GM15510 (cell line): ENCODE measurements around the gene PBX2.

Experiments used
- POLR2A ChIP-seq: IDR thresholded peaks from 3 replicates; pipeline ENCODE4 v1.6.1; 2011; ENCODE audit warnings: borderline replicate concordance; ENCODE audit not compliant: insufficient read length; ENCODE audit errors: extremely low read depth

Gene PBX2, protein sequence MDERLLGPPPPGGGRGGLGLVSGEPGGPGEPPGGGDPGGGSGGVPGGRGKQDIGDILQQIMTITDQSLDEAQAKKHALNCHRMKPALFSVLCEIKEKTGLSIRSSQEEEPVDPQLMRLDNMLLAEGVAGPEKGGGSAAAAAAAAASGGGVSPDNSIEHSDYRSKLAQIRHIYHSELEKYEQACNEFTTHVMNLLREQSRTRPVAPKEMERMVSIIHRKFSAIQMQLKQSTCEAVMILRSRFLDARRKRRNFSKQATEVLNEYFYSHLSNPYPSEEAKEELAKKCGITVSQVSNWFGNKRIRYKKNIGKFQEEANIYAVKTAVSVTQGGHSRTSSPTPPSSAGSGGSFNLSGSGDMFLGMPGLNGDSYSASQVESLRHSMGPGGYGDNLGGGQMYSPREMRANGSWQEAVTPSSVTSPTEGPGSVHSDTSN

DNA sequence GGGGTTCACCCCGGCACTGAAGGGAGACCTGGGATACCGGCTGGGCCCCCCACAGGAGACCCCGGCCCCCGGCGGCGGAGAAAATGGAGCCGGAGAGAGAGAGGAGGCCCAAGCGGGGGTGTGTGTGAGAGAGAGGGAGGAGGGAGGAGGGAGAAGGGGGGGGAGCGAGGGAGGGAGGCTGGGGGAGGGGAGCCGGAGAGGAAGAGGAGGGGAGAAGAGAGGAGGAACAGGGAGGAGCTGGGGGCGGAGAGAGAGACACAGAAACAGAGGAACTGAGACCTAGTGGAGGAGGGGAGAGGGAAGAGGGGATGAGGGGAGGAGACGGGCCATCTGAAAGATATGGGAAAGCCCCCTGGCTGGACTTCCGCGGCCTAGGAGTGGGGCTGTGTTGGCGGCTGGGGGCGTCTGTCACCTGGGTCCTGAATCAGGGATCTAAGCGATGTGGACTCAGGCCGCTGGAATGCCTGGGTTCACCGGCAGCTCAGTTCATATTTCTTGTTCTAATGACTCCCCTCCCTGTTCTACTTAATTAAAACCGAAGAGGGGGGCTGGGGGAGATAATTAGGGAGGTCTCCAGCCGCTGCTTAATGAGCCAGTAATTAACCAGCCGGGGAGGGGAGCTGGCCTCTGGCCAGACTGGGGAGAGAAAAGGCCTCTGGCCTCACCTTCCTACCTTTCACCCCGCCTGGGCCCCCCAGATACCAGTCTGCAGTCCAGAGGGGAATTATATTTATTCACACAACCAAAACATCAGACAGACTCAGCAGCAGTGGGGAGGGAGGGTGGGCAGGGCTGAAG lies at the start of gene PBX2:
TSS of gene PBX2 (minus strand) at position 149 of the 798 bp plus-strand sequence. CDS start 287 bp downstream, outside the sequence.
- peak; percentile 68 for TF ChIP-seq POLR2A

DNA sequence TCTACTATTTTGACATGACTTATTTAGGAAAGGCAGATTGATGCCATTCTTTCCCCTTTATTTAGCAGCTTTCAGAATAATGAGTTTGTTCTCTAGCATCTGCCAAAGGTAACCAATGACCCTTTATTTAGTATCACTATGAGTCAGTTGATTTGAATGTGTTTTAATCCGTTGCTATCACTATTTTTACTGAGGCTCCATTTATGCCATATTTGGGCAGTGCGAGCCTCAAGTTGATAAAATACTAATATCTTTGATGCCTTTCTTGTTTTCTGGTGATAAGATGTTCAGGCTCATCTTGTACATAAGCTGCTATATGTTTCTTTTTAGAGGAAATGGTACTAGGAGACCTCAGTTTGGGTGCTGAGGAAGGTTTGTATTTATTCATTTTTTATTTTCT lies 49.5 kb upstream of the PBX2 start:
- TF ChIP-seq POLR2A, result no peak

DNA sequence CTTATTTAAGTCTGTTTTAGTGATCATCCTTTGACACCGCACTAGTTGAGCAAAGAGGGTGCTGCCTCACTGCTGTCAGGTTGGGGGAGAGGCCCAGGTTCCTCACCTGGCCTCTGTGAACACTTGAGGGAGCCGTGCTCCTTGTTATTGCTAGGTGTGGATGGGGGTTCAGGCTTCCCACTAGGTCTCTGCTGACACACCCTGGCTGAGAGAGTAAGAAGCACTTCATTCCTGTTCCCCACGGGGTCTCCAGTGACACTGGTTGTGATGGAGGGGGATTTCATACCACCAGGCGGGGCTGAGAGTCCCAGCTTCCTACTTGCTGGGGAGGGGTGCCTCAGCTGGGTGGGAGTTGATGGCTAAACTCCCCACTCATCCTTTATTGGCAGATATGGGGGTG lies 44.9 kb upstream of the PBX2 start:
- TF ChIP-seq POLR2A, result no peak

DNA sequence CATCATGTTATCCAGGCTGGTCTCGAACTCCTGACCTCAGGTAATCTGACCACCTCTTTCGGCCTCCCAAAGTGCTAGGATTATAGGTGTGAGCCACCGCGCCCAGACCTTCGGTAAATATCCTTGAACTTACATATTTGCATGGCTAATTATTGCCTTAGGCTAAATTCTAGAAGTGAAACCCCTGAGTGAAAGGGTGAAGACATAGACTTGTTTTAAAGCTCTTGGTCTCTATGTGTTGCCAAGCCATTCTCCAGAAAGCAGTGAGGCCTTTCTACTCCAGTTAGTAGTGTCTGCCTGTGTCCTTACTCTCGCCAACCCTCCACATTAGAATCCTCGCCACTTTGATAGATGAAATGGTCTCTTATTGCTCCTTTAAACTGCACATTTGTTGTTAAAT lies 36.4 kb upstream of the PBX2 start:
- TF ChIP-seq POLR2A, result no peak

DNA sequence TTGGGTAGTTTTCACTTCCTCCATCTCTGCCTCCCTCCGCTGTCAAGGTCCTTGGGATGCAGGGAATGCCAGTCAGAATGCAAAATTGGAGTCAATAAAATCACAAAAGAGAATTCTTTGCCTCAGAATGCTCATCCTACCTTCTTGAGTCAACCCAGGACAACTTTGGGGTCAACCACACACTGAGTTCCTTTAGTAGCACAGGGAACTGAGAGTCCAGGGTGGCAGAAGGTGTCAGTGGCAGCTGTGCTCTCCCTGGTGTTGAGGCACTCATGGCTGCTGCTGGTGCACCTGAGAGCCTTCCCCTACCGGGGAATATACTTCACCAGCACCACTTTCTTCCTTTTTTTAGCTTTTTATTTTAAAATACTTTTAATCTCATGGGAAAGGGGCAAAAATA lies 34.7 kb upstream of the PBX2 start:
- no peak for TF ChIP-seq POLR2A

DNA sequence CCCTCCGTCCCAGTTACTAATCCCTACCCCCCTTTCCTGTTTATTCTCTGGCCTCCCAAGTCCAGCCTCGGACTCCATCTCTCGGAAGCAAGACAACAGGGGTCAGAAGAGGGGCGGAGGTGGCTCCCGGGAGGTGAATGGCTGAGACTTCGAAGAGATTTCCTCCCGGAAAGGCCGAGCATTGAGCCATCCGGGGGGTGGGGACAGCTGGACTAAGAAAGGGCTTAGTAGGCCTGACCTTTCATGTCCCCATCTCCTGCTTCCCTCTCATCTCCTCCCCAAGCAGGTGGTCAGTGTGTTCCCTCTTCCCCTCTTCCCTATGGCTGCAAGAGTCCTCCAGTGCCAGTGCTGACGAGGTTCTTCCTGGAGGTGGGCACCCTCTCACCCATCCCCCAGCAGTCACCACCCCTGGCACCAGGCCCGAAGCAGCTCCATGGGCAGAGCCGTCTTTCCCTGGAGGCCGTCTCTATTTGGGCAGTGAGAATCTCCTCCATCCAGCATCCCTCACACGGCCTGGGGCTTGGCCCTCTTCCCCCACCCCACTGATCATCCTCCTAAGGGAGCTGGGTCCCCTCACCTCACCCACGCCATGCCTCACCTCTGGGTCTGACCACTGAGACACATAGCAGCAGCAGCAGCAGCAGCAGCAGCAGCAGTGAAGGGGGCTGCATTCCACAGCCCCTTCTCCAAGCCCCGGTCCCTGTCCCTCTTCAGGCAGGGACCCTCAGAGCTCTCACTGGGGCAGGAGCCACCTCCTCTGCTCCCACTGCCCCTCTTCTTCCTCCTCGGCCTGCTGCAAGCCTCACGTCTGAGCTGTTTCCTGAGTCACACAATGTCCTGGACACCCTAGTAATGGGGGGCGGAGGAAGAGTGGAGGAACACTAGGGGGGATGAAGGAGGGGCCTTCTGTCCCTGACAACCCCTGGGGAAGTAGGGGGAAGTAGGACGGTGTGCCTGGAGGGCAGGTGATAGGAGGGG lies 33.5 kb upstream of the PBX2 start, which contains the start of gene NOTCH4:
TSS of gene NOTCH4 (minus strand) at position 810 of the 978 bp plus-strand sequence. CDS start at position 671, 139 bp downstream.
- no peak for TF ChIP-seq POLR2A

DNA sequence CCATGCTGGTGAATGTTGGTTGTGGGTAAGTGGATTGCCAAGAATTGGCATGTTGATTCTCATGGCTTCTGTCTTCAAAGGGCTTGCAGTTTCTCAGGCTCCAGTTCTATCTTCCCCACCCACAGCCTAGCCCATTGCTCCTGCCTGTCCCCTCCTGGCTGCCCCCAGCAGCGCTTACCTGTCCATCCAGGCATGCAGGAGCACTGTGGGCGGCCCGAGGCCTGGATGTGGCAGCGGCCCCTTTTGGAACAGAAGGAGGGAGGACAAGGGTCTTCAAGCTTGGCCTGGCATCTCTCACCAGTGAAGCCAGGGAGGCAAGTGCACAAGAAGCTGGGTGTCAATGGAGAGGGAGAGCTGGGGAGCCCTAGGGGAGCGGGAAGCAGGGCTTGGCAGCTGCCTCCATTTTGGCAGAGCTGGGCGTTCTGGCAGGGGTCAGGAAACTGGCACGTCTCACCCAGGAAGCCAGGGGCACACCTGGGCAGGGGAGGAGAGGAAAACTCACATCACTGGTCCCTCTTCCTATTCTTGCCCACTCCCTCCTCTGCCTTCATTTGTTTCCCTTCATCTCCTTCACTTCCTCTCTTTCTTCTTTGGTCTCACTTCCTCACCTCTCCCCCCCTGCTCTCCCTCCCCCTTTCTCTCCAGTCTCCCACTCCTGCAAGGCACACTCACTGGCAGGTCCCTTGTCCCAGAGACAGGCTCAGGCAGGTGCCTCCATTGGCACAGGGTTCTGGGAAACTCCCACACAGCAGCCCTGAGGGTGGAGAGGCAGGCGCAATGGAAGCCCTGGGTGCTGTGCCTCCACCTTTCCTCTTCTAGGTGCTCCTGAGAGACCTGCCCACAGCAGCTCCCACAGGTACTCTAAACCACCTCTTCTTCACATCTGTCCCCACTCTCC lies 32.6 kb upstream of the PBX2 start:
- no peak for TF ChIP-seq POLR2A

DNA sequence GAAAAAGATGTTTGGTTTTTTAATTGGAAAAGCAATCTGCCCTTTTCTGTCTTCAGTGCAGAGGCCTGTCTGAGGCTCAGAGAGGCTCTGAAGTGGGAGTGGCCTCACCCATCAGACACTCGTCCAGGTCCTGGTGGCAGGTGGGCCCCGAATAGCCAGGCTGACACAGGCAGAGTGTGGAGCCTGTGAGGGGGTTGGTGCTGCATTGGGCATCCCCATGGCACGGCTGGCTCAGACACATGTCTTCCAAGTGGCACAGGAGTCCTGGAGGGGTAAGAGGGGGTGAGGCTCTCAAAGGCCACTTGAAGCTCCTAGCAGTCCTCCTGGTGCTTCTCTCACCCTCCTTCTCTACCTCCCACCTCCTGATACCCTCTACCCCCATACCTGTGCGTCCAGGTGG lies 30.0 kb upstream of the PBX2 start:
- TF ChIP-seq POLR2A, result no peak

DNA sequence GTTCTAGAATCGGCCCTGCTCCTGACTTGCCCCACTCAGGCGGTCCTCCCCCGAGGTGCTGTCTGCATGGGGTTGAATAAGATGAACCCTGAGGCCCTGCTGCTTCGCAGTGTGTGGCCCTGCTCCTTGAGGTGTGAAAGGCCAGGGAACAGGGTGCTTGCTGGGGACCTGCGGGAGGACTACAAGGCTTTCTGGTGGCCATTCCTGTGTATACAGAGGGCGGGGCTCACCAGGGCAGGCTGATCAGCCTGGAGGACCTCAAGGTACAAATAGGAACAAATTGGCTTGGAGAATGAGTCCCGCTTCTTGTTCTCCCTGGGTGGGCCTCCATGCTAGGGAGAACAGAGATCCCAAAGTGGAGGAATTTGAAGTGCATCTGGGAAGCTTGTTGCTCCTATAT lies 28.2 kb upstream of the PBX2 start:
- TF ChIP-seq POLR2A, result no peak

DNA sequence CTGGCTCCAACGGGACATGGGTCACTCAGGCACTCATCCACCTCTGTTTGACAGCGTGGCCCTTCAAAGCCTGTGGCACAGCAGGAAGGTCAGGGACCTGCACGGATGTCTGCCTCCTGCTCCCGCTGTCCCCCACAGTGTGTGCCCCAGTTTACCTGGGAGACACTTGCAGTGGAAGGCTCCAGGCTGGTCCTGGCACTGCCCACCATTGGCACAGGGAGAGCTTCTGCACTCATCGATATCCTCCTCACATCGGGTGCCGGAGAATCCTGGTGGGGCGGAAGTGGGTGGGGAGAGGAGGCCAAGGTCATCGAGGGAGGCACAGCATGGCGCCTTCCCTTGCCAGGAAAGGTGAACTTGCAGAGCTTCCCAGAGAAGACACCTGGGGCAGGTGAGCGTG lies 27.0 kb upstream of the PBX2 start:
- TF ChIP-seq POLR2A, result no peak

DNA sequence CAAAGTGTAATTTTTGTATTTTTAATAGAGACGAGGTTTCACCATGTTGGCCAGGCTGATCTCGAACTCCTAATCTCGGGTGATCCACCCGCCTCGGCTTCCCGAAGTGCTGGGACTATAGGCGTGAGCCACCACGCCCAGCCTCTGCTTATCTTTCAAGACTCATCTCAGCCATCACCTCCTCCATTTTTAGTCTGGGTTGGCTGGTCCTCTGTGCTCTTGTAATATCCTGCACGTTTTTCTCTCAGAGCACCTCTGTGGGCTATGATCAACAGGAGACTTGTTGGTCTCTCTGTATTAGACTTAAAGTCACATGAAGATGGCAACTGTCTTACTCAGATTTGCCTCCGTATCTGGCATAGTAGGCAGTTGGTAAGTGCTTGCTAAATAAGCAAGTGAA lies 26.3 kb upstream of the PBX2 start:
- no peak for TF ChIP-seq POLR2A

DNA sequence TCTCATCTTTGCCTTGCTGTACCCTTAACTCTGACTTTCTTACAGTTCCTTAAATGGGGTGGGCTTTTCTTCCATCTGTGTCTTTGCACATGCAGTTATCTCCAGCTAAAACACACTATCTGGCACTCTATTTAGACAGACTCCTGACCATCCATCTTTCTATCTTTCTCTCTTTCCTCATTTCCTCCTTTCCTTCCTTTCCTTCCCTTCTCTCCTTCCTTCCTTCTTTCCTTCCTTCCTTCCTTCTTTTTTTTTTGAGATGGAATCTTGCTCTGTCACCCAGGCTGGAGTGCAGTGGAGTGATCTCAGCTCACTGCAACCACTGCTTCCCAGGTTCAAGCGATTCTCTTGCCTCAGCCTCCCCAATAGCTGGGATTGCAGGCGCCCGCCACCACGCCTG lies 25.6 kb upstream of the PBX2 start:
- TF ChIP-seq POLR2A, result no peak

DNA sequence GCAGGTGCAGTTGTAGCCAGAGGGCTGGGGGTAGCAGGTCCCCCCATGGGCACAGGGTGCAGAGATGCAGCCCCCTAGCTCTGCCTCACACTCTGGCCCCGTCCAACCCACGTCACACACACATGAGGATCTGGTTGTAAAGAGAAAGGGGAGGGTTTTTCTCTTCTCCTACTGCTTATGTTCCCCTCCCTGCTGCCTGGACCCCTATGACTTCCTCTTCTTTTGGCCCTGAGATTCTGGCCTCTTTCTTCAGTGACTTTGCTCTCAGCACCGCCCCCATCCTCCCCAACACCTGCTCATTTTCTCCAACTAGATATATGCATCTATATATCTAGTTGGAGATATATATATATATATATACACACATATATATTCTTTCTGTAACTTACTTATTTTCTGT lies 24.1 kb upstream of the PBX2 start:
- TF ChIP-seq POLR2A, result no peak
